GM21515 (cell line): ENCODE data around the gene PPIF.

ENCODE experiments used
- ATAC-seq: cut with Tn5 transposase; IDR thresholded peaks from one replicate; pipeline ENCODE4 v1.9.1; 2021; ENCODE audit not compliant: unreplicated experiment

Gene PPIF

DNA sequence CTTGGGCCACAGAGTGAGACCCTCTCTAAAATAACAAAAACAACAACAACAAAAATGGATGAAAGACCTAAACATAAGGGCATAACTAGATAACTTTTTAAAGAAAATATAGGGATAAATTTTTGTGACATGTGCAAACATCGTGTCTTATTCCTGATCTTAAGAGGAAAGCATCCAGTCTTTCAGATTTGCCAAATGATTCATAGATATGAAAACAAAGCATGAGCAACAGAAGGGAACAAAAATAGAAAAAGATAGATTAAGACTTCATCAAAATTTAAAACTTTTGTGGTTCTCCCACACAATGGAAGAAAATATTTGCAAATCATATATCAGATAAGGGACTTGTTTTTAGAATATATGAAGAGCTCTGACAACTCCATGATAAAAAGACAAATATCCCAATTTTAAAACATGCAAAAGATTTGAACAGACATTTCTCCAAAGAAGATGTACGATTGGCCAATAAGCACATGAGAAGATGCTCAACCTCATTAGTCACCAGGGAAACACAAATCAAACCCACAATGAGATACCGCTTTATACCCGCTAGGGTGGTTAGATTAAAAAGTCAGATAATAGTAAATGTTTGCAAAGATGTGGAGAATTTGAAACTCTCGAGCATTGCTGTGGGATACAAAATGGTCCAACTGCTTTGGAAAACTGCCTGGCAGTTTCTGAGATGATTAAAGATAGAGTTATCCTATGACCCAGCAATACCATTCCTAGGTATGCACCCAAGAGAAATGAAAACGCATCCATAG lies 20.3 kb downstream of the PPIF start:
- no peak for ATAC-seq

DNA sequence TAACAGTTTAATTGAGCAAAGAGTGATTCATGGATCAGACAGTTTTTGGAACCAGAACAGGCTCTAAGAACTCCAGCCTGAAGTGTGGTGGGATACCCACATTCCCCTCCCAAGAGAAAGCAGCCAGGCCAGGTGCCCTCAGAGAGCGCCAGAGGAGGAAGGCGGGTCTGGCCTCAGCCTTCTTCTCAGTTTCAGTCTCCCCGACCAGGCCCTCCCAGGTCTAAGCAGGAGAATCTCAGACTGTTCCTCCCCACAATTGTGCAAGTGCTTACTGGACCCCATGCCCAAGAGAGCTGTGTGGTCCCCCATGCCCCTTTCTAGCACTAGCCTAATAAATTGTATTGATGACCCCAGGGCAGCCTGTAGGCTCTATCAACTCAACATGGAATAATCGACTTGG lies 25.6 kb downstream of the PPIF start:
- no peak for ATAC-seq

DNA sequence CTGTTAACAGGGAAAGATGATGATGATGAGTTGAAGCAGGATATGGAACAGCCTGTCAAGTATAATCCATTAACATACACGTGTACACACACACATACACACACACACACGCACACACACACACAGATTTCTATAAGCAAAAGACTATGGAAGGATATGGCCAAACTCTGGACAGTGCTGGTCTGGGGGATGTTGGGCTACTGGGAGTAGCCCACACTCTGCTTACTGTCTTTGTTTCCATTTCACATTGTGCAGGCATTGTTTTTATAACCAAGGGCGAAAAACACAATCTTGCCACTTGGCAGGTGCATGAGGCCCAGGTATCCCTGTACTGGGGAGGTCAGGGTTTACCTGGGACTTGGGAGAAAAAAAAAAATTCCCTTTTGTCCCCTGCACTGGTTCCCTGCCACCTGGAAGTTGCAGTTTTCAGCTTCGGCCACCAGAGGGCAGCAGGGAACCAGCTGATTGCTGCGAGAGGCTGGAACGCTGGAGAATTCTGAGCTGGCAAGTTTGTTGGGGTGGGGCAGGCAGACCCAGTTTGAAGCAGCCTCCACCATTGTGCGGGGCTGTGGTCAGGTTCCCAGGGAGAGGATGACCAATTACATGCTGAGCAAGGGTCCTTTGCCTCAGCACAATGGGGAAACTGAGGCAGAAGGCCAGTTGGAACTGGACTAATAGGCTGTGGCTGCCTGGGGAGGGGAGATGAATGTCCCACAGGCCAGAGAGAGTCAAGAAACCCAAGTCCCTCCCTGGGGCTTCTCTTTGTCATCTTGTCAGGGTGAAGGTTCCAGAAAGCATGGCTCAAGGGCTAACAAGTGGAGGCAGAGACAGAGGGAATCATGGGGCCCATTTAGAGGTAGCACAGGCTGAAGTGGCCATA lies 27.3 kb downstream of the PPIF start:
- peak; percentile 61 for ATAC-seq

DNA sequence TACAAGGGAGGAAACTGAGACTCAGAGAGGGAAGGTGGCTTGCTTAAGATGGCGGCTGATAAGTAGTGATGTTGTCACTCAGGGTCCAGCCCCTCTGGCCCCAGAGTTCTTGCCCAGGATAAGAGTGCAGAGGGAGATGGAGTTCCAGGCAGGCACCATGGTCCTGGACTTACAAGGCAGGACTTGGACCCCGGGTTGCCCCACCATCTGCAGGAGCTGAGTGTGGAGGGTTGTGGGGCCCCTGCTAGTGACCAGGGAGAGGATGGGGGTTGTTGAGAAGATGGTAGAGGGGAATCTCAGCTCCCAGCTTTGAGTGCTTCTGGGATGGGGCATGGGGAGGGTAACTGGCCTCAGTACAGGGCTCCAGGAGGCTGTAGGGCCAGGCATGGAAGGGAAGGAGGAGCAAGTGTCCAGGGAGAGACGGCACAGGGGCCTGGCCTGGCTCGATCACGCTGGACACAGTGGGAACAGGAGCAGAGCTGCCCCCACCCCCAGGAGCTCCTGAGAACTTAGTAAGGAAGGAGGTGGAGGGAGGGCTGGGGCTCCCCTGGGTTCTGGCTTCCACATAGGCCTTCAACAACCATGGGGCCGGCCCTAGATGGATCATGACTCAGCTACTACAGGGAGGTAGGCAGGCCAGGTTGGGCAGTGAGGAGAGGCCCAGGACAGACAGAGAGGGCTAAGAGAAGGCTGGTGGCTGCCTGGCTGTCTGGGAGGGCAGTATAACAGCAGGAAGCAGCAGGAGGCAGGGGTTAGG lies 28.2 kb downstream of the PPIF start:
- no peak for ATAC-seq

DNA sequence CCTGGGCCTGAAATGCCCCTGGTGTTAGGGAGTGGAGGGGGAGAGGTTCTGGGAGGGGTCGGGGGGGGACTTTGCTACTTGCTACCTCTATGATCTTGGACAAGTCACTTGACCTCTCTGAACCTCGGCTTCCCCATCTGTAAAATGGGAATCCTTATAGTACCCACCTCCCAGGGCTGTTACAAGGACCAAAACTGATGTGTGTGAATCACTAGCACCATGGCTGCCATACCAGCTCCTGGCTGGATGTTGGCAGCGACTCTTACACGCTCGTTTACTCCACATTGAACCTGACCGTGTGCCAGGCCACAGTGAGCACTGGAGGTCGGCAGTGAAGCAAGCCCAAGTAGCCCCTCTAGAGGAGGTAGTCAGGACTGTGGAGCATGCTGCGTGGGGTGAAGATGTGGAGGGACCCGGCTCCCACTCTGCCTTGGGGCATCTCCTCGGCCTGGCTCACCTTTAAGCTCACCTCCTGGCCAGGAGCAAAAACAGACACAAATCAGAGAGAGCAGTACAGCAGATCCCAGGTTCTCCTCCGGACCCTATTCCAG lies 28.9 kb downstream of the PPIF start:
- no peak for ATAC-seq

DNA sequence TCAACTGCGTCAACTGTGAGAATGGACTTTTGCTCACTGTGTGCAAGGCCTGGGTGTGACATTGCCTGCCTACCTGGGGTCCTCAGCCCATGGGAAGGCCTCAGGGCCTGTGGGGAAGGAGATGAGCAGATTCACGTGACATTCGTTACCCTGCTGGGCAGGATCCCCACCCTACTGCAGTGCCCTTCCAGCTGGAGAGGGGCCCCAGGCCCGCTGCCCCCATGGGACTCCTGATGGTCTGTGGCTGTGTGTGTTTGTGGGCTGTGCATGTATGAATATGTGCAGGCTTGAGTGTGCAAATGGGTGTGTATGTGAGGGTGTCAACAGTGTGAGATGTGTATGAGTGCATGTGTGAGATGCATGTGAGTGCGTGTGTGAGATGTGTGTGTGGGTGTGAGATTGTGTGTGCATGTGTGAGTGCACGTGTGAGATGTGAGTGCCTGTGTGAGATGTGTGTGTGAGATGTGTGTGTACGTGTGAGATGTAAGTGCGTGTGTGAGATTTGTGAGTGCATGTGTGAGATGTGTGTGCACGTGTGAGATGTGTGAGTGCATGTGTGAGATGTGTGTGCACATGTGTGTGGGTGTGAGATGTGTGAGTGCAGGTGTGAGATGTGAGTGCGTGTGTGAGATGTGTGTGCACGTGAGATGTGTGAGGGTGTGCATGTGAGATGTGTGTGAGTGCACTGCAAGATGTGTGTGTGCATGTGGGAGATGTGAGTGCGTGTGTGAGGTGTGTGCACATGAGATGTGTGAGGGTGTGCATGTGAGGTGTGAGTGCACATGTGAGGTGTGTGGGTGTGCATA lies 29.7 kb downstream of the PPIF start:
- ATAC-seq, result no peak

DNA sequence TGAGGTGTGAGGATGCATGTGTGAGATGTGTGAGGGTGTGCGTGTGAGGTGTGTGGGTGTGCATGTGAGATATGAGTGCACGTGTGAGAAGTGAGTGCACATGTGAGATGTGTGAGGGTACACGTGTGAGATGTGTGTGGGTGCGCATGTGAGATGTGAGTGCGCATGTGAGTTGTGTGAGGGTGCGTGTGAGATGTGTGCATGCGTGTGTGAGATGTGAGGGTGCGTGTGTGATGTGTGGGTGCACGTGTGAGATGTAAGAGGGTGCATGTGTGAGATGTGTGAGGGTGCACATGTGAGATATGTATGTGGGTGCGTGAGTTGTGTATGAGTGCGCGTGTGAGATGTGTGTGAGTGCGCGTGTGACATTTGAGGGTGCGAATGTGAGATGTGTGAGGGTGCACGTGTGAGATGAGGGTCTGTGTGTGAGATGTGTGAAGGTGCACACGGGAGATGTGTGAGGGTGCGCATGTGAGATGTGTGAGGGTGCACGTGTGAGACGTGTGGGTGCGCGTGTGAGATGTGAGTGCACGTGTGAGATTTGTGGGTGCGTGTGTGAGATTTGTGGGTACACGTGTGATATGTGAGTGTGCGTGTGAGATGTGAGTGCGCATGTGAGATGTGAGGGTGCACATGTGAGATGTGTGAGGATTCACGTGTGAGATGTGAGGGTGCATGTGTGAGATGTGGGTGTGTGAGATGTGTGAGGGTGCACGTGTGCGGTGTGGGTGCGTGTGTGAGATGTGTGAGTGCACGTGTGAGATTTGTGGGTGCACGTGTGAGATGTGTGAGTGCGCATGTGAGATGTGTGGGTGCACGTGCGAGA lies 30.5 kb downstream of the PPIF start:
- ATAC-seq, result no peak

DNA sequence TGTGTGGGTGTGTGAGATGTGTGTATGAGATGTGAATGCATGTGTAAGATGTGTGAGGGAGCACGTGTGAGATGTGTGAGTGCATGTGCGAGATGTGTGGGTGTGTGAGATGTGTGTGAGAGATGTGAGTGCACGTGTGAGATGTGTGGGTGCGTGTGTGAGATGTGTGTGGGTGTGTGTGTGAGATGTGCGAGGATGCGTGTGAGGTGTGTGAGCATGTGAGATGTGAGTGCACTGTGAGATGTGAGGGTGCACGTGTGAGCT lies 31.0 kb downstream of the PPIF start:
- ATAC-seq, result no peak

DNA sequence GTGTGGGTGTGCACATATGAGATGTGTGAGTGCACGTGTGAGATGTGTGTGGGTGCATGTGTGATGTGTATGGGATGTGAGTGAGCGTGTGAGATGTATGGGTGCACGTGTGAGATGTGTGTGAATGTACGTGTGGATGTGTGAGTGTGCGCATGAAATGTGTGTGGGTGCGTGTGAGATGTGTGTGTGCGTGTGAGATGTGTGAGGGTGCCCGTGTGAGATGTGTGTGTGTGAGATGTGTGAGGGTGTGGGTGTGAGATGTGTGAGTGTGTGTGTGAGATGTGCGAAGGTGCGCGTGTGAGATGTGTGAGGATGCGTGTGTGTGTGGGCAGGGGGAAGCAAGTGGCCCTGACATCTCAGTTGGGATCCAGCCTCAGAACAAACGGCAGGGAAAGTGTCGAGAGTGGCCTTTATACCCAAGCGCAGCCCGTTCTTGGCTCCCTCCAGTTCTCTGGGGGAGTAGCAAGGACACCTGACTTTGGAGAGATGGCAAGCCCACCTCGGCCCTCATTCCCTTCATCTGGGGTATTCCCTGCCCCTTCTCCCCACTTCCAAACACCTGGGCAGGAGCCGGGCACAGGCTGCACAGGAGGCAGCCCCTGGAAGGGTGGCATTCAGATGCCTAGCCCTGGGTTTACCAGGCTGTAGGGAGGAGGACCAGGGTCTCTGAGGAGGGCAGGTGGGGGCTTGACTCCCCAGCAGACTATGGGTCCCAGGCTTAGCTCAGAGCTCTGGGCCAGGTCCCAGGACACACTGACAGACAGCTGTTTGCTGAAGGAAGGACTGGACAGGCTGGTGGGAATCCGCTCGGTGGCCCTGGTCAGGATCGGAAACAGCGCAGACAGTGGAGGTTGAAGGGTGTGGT lies 31.6 kb downstream of the PPIF start:
- ATAC-seq, result no peak

DNA sequence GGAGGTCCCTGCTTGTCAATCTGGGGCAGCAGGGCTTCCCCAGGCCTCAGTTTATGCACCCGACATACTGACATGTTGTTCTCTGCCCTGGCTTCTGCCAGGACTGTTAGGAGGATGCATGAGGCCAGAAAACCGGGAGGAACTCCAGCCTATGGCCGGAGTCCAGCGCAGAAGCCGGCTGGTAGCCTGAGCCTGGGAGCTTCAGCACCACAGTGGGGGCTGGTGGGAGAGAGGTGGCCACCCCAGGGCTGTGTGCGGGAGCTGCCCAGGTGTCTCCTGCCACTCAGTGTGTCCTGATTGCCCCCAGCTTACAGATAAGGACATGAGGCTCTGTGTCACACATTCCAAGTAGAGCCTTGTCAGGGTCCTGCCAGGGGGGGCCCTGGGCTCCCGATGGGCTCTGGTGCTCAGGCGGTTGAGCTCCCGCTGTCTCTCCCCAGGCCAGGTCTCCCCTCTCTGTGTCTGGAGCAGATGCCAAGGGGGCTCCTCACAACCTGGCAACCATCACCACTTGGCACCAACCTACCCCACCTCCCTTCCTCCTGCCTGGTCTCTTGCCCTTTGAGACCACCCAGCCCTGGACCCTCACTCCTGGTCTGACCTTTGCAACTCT lies 32.3 kb downstream of the PPIF start:
- ATAC-seq, result no peak

DNA sequence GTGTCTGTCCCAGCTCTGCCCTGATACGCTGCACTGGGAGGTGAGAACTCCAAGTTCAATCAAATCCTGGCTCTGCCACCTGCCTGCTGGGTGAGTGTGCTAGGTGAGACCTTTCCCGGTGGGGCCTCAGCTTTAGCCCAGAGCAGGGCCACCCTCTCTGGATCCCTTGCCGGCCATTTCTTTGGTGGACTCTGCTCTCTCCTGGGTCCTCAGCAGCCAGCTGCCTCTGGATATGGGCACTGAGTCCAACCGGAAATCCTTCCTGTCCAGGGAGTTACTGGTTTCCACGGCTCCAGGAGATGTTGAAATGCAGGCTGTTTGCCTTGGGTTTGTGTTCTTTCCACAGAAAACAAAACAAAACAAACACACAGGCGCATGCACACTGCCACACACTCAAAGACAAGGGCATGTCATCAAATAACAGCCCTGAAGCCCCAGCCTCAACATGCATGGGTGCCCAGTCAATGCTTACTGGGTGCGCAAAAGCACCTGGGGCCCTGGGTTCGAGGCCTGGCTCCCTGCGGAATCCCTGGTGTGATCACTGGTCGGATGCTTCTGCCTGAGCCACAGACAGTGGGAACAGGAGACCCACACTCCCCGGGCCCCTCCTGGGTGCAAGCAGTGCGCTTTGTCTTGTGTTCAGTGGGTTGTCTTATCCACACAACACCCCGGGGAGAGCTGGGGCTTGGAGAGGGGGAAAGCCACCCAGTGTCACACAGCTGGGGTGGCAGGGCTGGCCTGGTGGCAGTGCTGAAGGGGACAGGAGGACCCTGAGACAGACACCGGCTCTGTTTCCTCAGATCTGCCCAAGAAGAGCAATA lies 33.1 kb downstream of the PPIF start:
- no peak for ATAC-seq

DNA sequence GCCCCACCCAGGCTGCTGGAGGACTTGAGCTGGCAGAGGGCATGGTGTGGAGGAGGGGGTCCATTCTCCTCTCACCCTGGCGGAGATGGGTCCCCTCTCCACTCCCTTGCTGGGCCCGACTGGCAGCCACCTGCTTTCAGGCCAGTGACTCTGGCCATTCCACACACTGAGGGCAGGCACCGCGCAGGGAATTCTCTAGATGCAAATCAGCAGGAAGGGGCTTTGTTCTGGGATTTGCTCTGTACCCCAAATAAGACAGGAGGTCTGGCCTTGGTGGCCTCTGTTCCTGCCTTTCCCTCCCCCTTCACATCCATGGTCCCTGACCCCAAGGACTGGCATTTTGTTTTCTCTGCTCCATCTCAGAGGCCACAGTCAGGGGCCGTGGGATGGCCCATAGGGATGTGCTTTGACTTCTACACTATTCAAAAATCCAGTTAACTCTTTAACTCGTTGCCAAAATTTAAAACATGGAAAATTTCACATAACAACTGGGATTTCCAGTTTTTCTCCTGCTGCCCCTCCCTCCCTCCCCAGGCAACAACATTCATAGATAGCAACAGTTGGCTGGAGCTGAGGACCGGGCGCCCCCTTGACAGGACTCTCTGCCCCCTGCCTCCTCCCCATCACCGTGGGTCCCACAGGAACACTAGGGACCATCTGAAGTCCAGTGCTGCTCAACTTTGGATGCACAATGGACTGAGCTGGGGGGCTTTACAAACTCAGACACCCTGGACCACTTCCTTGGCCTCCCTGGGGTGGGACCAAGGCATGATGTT lies 33.9 kb downstream of the PPIF start:
- no peak for ATAC-seq

DNA sequence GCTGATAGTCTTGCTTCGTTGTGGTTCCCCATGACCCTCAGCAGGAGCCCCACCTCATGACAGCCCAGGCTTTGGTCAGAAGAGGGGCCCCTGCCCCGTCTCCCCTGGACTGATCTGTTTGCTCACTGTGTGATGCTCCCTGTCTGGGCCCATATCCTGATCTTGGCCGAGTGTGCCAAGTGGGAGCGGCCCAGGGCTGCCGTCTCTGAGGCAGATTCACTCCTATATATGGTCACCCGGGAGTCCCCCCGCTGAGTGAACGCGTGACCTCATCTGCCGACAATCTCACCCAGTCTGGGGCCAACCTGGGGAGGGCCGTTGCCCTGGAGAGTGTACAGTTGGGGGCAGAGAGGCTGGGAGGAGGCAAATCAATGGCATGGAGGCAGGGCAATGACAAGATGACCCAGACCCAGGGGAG lies 34.5 kb downstream of the PPIF start:
- ATAC-seq, result no peak

DNA sequence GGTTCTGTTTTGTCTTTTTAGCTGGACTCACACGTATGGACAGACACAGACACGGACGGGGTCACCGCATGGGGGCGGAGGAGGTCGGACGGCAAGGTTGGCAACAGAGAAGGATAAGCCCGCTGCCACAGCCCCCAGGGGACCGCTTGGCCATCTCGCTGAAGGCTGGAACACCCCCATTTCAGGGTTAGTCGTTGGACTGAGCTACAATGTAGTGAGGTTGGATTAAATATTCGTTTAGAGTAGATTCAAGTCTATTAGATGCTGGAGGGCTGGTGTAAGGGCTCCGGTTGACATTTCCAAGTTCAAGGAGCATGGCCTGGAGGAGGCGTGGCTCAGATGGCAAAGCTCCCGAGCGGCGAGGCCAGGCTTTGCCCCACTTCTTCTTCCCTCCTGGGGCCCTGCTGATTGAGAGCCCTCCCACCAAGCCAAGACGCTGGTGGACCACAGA lies 35.2 kb downstream of the PPIF start:
- no peak for ATAC-seq

DNA sequence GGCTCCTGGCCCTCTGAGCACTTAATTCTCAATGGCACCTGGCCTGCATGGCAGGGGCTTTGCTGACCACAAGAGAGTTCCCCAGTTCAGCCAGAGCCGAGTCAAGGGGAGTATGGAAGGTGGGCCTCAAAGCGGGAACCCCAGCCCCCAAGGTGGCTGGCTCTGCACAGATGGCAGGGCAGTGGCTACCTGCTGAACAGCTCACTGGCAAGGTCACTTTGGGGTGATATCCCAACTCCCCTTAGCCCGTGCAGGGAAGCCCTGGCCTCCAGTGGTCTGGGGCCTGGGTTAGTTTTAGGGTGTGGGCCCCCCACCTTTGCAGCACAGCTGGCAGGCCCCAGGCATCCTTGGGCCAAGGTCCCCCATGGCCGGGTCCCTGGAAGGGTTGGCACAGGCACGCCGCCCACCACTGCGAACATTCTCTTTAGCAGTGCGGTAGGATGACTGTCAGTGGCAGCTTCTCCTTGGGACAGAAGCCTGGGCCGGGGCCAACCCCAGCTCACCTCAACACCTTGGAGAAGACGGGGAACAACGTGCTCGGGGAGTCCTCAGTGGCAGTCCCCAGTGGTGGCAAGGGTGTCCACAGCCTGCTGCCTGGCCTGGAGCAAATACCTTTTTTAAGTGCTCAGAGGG lies 36.8 kb downstream of the PPIF start:
- ATAC-seq, result no peak

DNA sequence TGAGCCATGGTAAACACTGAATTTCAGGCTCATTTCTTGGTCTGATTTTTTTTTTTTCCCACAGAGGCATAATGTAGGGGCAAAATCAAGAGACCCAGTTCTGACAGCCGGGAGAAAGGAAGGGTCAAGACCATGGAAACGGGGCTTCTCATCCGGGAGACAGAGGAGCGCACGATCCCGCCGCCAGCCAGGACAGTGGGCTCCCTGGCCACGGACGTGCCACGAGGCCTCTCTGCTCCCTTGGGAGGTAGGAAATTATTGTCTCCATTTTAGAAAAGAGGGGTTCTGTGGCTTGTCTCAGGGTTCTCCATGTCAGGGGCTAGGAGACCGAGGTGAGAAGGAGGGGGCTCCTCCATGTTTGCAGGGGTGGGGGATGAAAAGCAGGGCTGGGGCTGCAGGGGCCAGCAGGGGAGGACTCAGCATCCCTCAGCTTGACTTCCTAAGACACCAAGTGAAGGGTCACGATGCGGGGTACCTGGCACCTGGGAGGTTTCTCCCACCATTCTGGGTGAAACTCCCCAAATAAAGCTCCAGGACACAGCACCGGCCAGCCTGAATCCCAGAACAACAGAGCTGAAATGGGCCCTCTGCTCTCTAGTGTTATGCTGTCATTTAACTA lies 37.6 kb downstream of the PPIF start:
- ATAC-seq, result no peak
